ENCODE results near the gene MEPE.

GRCh38 chr4:87834401-87834800 lies 1.6 kb downstream of the MEPE start:
- no peak for TF ChIP-seq CTCF (IDR thresholded peaks at IDR 0.05)
- TF ChIP-seq EZH2 (IDR thresholded peaks at IDR 0.05; ENCODE audit: borderline replicate concordance, insufficient read depth, low read depth, low read length, poor library complexity, severe bottlenecking) = no peak
